HG03521 (cell line): ENCODE data around the gene PPP4R1.

ENCODE experiments used
- ATAC-seq: cut with Tn5 transposase; IDR thresholded peaks from one replicate; pipeline ENCODE4 v1.9.1; 2021; ENCODE audit warnings: mild to moderate bottlenecking, moderate library complexity; ENCODE audit not compliant: unreplicated experiment

Gene PPP4R1

DNA sequence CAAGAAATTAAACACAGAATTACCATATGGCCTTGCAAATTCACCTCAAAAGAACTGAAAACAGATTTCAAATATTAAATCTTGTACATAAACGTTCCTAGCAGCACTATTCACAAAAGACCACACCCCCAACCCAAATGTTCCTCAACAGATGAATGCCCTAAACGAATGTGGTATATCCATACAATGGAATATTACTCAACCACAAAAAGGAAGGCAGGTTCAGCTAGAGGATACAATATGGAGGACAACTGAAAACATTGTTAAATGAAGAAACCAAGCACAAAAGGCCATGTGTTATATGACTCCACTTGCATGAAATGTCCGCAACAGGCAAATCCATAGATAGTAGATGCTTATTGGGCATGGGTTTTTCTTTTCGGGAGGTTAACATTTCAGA, 61.7 kb downstream of the PPP4R1 start:
- ATAC-seq = no peak

- no peak for ATAC-seq
These were observed 62.2 kb downstream of the PPP4R1 start for GRCh38 chr18:9552191-9552590.

GRCh38 chr18:9550429-9550828, 63.9 kb downstream of the PPP4R1 start:
- ATAC-seq = no peak

- no peak for ATAC-seq
These were observed 65.0 kb downstream of the PPP4R1 start for GRCh38 chr18:9549405-9549804.

DNA sequence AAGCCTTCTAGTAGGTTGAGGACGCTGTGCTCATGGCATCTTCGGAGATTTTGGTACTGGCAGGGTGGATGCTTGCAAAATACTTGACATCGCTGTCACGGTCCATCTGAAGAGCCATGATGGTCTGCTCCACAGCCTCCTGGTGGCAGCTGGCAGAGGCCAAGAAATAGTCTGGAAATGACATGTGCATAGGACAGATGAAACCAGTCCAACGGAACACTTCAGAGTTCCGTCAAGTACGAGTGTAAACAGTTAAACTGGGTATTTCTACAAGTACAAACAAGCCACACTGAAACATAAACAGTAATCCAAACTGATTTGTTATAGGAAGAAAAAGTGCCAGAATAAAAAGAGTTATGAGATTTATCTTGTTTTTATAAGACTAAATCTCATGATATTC, 66.6 kb downstream of the PPP4R1 start:
- no peak for ATAC-seq

DNA sequence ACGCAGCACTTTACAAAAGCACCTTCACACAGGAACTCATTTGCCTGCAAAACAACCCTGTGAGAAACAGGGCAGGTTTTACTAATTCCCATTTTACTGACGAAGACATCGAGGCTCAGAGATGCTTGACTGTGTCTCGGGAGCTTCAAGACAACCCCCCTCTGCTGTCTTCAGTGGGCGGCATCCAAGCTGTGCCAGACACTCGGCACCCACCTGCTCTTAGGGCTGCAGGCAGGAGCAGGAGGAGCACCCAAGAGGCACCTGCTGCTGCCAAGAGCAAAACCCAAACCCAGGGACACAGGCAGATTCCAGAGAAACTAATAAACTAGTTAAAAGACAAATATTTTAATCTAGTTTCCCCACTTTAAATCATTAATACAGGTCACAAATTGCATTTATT, 67.9 kb downstream of the PPP4R1 start:
- ATAC-seq = no peak

DNA sequence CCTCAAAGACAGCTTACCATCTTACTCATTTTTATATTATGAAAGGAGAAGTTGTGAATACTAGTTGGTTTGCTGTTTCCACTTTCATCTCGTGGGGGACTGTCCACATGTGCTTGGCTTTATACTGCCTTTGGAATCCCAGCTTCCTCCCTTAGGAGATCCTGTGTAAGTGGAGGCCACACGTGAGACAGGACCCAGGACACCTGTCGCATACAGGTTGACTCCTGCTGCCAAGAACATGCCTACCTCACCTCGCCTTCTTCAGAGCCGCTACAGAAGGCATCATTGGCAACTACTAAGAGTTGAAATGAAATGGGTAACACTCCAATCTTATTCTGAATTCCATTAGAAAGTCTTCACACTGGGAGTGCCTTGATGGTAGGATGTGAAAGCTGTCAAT, 69.3 kb downstream of the PPP4R1 start:
- no peak for ATAC-seq

- no peak for ATAC-seq
These were observed 71.4 kb downstream of the PPP4R1 start for GRCh38 chr18:9542924-9543323.

DNA sequence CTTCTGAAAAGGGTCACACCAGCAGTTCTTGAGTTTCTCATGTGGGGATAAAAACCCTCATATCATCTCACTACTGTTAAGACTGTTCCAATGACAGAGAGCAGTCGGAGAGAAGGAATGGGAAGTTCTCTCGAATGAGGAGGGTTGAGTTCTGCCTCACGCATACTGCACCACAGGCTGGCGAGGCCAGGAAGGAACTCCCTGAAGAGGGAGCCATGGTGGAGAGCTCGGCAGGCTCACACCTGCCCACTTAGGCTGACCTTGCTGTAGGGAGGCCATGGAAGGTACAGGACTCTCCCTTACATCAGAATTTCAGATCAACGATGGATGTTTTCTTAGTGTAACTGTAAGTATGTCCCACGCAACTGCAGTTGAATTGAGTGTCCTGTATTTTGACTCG, 74.4 kb downstream of the PPP4R1 start:
- ATAC-seq = no peak

GRCh38 chr18:9539283-9539682, 75.1 kb downstream of the PPP4R1 start:
- ATAC-seq = no peak

DNA sequence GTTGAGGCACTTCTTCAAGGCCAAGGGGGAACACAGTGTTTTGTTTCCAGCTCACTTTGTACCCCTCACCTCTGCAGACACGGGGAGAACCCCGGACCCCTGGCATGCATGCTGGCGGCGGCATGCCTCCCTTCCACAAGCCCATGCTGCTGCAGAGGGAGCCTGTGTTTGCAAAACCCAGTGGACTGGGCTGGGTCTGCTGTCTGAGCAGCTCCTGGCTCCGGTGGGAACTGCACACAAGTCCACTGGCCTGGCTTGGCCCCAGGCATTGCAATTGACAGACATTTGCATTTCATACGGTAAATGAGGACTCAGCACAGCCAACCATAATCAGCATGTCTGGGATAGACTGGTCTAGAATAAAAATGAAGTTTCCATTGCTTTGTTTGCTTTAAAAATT, 76.7 kb downstream of the PPP4R1 start:
- ATAC-seq = no peak

- ATAC-seq = no peak
These were observed 77.8 kb downstream of the PPP4R1 start for GRCh38 chr18:9536354-9537152.

GRCh38 chr18:9535430-9535991, 78.8 kb downstream of the PPP4R1 start:
- no peak for ATAC-seq

GRCh38 chr18:9534844-9535243, 79.5 kb downstream of the PPP4R1 start:
- ATAC-seq = no peak

DNA sequence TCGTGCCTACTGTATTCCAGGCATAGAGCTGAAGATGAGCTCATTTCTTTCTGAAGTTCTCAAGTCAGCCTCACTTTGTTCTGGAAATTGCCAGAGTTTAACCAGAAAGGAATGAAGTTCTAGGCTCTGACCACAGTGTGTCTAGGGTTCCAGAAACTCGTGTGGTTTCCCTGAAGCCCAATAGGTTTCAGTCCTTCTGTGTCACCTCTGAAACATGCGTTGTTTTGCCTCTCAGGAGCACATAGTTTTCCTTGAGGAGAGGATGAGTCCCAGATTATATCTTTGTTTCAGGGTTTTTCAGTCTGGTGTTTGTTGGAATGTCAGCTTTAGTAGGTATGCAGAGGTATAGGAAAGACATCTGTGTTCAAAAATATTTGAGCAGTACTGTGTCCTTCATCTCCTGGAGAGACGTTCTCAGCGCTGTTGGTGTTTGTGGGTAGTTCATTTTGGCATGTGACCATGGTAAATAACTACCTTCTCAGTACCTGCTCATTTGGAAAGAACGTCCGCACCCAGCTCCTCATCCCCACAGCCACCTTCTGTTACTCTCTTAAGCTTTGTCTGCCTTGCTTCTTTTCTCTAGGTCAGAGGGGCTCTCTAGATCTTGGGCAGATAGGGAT, 82.5 kb downstream of the PPP4R1 start:
- no peak for ATAC-seq

GRCh38 chr18:9530226-9531009, 83.9 kb downstream of the PPP4R1 start:
- no peak for ATAC-seq

DNA sequence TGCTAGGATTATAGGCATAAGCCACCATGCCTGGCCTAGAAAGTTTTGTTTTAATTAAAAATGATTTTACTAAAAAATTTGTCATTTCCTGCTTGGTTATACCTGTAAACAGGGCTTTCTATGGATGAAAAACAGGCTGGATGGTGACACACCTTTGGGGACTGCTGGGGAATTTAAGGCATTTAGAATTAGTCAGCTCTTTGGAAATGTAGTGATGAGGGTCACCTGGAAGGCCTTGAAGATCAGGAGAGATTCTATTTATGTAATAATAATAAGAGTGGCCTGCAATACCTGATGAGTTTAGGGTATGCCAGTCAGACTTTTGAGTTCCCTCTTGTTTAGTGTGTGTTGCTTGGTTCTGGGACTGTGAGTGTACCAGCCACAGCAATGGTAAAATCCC, 87.9 kb downstream of the PPP4R1 start:
- no peak for ATAC-seq

DNA sequence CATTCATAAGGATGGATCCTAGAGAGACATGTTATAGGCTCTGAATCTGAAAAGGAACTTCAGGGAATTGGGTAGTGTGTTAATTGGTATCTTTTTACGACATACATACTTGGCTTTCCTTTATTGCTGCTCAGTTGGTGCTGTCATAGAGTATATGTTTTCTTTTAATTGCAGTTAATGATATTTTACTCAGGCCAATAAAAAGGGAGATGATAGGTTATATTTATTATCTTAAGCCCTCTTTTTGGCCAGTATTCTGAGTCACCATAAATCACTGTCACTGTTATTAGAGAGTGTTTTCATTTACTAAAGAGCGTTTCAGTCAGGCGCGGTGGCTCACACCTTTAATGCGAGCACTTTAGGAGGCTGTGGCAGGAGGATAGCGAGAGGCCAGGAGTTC, 91.4 kb downstream of the PPP4R1 start:
- ATAC-seq = no peak

DNA sequence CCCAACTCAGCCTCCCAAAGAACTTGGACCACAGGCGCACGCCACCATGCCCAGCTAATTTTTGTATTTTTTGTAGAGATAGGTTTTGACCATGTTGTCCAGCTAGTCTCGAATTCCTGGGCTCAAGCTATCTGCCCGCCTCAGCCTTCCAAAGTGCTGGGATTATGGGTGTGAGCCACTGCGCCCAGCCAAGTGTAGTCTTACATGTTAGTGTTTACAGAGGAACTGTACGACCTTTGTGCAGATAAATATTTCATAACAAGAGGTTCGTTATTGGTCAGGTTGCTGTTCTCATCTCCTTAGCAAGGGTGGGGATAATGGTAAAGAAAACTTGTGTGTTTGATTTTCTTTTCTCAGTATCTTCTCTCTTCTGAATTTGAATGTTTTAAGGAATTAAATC, 92.6 kb downstream of the PPP4R1 start:
- no peak for ATAC-seq

DNA sequence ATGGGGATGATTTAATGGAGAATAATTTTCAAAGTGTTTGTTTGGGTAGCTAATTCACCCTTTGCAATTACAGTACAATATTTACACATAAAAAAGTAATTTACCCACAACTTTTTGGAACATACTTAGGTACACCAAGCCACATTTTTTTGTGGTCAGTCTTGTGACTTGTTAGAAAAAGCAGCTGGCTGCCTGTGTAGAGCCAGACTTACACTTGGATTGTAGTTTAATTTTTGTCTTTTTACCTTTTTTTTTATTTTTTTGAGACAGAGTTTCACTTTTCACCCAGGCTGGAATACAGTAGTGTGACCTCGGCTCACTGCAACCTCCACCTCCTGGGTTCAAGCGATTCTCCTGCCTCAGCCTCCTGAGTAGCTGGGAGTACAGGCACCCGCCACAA, 93.7 kb downstream of the PPP4R1 start:
- ATAC-seq = no peak

- ATAC-seq = no peak
These were observed 95.0 kb downstream of the PPP4R1 start for GRCh38 chr18:9519399-9519798.

GRCh38 chr18:9517869-9518268, 96.5 kb downstream of the PPP4R1 start:
- no peak for ATAC-seq
